Measurements from ENCODE around the gene DALRD3. TPM values are rescaled to one million over a fixed set of nuclear protein-coding genes. Genes with fewer than 3 reads are reported as not detected.

Gene DALRD3
- total RNA-seq, 1 donor from 2014 or later = 26.3 TPM

DNA sequence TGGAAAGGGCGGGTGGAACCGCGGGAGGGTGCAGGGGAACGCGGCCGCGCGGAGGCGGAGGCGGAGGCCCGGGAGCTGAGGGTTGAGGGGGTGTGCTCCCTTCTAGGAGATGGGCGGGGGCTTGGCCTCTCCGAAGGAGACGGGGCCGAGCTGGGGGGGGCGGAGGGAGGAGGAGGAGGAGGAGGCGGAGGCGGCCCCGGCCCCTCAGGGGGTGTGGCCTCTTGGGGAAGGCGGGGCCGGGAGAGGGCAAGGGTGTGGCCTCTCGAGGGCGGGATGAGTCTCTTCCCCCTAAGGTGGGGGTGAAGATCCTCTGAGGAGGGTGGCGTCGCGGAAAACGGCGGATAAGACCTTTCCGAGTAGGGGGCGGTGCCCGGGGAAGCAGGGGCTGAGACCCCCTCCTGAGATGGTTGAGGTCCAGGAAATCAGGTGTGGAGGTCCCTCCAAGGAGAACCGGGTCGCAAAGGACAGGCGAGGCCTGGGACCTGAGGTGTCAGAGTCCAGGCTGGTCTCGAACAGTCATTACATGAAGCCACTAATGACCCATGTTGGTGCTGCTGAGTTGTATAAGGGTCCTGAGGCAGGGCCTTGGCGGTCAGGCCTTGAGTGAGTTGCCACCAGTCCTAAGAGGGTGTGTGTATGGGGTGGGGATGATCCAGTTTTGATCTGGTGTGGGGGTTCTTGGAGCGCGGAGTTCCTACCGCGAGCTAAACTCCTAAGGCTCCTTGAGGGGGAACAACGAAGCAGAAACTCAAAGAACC lies 10.4 kb downstream of the DALRD3 start:
- peak overlapping the region; percentile 98 for H3K4me3 Mint-ChIP-seq (ENCODE audit: unreplicated experiment)
- peaks cover 3% of the 10 kb centered on the region for H3K27me3 Mint-ChIP-seq (ENCODE audit: unreplicated experiment)
- TF ChIP-seq, protein P1, sequence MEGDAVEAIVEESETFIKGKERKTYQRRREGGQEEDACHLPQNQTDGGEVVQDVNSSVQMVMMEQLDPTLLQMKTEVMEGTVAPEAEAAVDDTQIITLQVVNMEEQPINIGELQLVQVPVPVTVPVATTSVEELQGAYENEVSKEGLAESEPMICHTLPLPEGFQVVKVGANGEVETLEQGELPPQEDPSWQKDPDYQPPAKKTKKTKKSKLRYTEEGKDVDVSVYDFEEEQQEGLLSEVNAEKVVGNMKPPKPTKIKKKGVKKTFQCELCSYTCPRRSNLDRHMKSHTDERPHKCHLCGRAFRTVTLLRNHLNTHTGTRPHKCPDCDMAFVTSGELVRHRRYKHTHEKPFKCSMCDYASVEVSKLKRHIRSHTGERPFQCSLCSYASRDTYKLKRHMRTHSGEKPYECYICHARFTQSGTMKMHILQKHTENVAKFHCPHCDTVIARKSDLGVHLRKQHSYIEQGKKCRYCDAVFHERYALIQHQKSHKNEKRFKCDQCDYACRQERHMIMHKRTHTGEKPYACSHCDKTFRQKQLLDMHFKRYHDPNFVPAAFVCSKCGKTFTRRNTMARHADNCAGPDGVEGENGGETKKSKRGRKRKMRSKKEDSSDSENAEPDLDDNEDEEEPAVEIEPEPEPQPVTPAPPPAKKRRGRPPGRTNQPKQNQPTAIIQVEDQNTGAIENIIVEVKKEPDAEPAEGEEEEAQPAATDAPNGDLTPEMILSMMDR (IDR thresholded peaks at IDR 0.05; ENCODE audit: partially characterized antibody, unreplicated experiment) = no peak
- DNase-seq = peak; percentile 95
- H3K4me1 Mint-ChIP-seq (ENCODE audit: low read depth, unreplicated experiment) = peaks cover 7% of the 10 kb centered on the region
- peak overlapping the region; percentile 100 for H3K27ac Mint-ChIP-seq (ENCODE audit: unreplicated experiment)
- H3K36me3 Mint-ChIP-seq (ENCODE audit: unreplicated experiment) = no peaks in the 10 kb centered on the region
- H3K9me3 Mint-ChIP-seq (ENCODE audit: unreplicated experiment) = peaks cover 7% of the 10 kb centered on the region

DNA sequence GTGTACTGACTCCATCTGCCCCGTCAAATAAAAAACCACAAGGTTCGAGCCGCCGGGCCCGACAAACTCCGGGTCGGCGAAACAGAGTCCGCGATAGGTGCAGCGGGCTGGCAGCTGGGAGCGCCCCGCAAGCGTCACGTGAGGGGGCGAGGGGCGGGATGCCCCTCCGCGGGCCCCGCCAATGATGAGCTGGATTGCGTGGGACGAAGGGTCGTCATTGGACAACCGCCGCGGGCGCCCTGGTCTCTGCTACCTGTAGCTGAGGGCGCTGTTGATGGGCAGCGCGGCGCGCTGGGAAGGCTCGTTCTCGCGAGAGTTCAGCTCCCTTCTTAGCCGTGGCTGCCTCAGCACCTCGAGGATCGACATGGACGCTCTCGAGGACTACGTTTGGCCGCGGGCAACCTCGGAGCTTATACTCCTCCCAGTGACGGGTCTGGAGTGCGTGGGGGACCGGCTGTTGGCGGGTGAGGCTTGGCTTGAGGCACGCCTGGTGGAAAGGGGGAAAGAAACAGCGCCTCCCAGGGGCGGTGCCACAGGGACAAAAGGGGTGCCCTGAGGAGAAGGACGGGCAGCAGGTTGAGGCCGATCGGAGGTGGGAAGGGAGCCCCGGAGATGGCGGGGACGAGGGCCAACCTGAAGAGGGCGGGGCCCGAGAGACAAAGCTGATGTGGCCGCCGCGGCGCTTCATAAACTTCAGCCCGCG lies 11.2 kb downstream of the DALRD3 start, which contains the start of gene WDR6:
TSS of gene WDR6 (plus strand) at position 324 of the 703 bp plus-strand sequence. CDS start at position 365, 41 bp downstream.
- Mint-ChIP-seq H3K27ac (ENCODE audit: unreplicated experiment) (peak within 1 kb of the TSS; percentile 100), H3K9me3 (ENCODE audit: unreplicated experiment) (peaks cover 7% of the 10 kb centered on the region), H3K4me1 (ENCODE audit: low read depth, unreplicated experiment) (peaks cover 7% of the 10 kb centered on the region), H3K27me3 (ENCODE audit: unreplicated experiment) (peaks cover 3% of the 10 kb centered on the region), H3K36me3 (ENCODE audit: unreplicated experiment) (no peaks in the 10 kb centered on the region), H3K4me3 (ENCODE audit: unreplicated experiment) (peak within 1 kb of the TSS; percentile 98)
- TF ChIP-seq, protein P1 (IDR thresholded peaks at IDR 0.05; ENCODE audit: partially characterized antibody, unreplicated experiment) = peak; percentile 18
- DNase-seq = peak; percentile 98

DNA sequence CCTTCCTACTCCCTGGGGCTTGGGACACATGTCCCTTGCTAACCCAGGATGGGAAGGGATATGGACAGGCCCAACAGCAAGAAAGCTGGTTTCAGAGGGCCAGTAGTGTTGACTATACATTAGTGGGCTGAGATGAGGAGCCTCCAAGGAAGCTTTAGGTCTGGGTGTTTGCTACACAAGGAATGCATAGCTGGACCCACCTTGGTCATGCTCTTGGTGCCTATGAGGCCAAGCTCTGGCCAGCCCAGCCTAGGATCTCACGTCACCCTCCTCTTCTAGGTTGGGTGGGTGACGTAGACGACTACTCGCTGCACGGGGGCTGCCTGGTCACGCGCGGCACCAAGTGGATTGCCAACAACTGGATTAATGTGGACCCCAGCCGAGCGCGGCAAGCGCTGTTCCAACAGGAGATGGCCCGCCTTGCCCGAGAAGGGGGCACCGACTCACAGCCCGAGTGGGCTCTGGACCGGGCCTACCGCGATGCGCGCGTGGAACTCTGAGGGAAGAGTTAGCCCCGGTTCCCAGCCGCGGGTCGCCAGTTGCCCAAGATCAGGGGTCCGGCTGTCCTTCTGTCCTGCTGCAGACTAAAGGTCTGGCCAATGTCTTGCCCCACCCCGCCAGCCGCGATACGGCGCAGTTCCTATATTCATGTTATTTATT lies 11.8 kb downstream of the DALRD3 start:
- DNase-seq = no peak
- H3K4me3 Mint-ChIP-seq (ENCODE audit: unreplicated experiment) = peak overlapping the region; percentile 98
- H3K27ac Mint-ChIP-seq (ENCODE audit: unreplicated experiment) = peak overlapping the region; percentile 100
- no peaks in the 10 kb centered on the region for H3K36me3 Mint-ChIP-seq (ENCODE audit: unreplicated experiment)
- H3K27me3 Mint-ChIP-seq (ENCODE audit: unreplicated experiment) = peaks cover 3% of the 10 kb centered on the region
- peaks cover 7% of the 10 kb centered on the region for H3K4me1 Mint-ChIP-seq (ENCODE audit: low read depth, unreplicated experiment)
- H3K9me3 Mint-ChIP-seq (ENCODE audit: unreplicated experiment) = peaks cover 7% of the 10 kb centered on the region
- TF ChIP-seq, protein P1 (IDR thresholded peaks at IDR 0.05; ENCODE audit: partially characterized antibody, unreplicated experiment) = no peak

- H3K4me3 Mint-ChIP-seq (ENCODE audit: unreplicated experiment) = peak overlapping the region; percentile 98
- DNase-seq = no peak
- H3K27ac Mint-ChIP-seq (ENCODE audit: unreplicated experiment) = peak overlapping the region; percentile 100
- no peaks in the 10 kb centered on the region for H3K36me3 Mint-ChIP-seq (ENCODE audit: unreplicated experiment)
- H3K4me1 Mint-ChIP-seq (ENCODE audit: low read depth, unreplicated experiment) = peaks cover 7% of the 10 kb centered on the region
- TF ChIP-seq, protein P1 (IDR thresholded peaks at IDR 0.05; ENCODE audit: partially characterized antibody, unreplicated experiment) = no peak
- H3K9me3 Mint-ChIP-seq (ENCODE audit: unreplicated experiment) = peaks cover 5% of the 10 kb centered on the region
- H3K27me3 Mint-ChIP-seq (ENCODE audit: unreplicated experiment) = peaks cover 3% of the 10 kb centered on the region
Observed at GRCh38 chr3:49005998-49006397, 12.4 kb downstream of the DALRD3 start.
